HepG2 (cell line): Measurements from ENCODE around the gene DNAAF3. TPM values are rescaled to one million over a fixed set of nuclear protein-coding genes. Genes with fewer than 3 reads are reported as not detected.
A peak's percentile ranks its signal among the peaks of the same experiment; 100 is the strongest.

Source experiments
- ATAC-seq: fragments of 200-7000 bp; cut with Tn5 transposase; 3 replicates; pipeline ENCODE4 v1.9.1; 2020; ENCODE audit warnings: mild to moderate bottlenecking, moderate library complexity
- BruUV-seq: library from RNA; stranded (reverse); fragments of 400-500 nt; replicated peaks from 2 replicates; lab custom pipeline; 2021; lab: Mats Ljungman, UMichigan
- CTCF ChIA-PET: fragments of 300-600 bp; formaldehyde crosslinking; extraction: SDS; loops from one replicate; lab custom pipeline; 2021; ENCODE audit warnings: low total read pairs, inconsistent platforms, low intra/inter-chr PET ratio; lab: Yijun Ruan, JAX
- POLR2A ChIA-PET: fragments of 350-600 bp; sonication (Branson Sonifier 250); formaldehyde crosslinking; loops from one replicate; lab custom pipeline; 2020; ENCODE audit warnings: antibody characterized with exemption, inconsistent platforms; lab: Yijun Ruan, JAX
- DNase-seq: peaks from one replicate; pipeline ENCODE4 v3.0.0-alpha.2; 2015; ENCODE audit warnings: low spot score
- FAIRE-seq: peaks from 3 replicates; lab custom pipeline; 2011; peaks lifted over from hg19 to GRCh38; lab: Jason Lieb, UNC
- H2AFZ ChIP-seq: one replicate; pipeline ENCODE4 v1.6.1; 2011; ENCODE audit warnings: low read length, inconsistent platforms
- H3K27ac ChIP-seq: fragments of 300-600 bp; 3 replicates; pipeline ENCODE4 v1.8.0; 2011; ENCODE audit warnings: mixed run types, mild to moderate bottlenecking, mixed read lengths, low read length, inconsistent platforms; ENCODE audit not compliant: insufficient read depth; ENCODE audit errors: extremely low read length
- H3K27me3 ChIP-seq, 2 experiments: fragments of 200-600 bp in 1 of 2; 2 replicates in 1 of 2; 3 replicates in 1 of 2; pipeline versions ENCODE4 v1.6.0 to v1.8.0; 2011; ENCODE audit warnings: low read length in 2 of 2, mild to moderate bottlenecking in 2 of 2, moderate library complexity in 2 of 2, inconsistent platforms in 1 of 2; ENCODE audit not compliant: insufficient read depth in 2 of 2, control insufficient read depth in 1 of 2
- H3K36me3 ChIP-seq, 2 experiments: fragments of 200-600 bp in 1 of 2; replicated peaks in 1 of 2; 2 replicates in 1 of 2; 3 replicates in 1 of 2; pipeline versions ENCODE4 v1.5.1 to v1.8.0; 2011; ENCODE audit warnings: low read length in 2 of 2, inconsistent platforms in 1 of 2; ENCODE audit not compliant: insufficient read depth in 2 of 2, control insufficient read depth in 1 of 2
- H3K4me1 ChIP-seq: 2 replicates; pipeline ENCODE4 v1.5.1; 2012; ENCODE audit warnings: low read length, inconsistent platforms; ENCODE audit not compliant: insufficient read depth
- H3K4me2 ChIP-seq: 2 replicates; pipeline ENCODE4 v1.6.0; 2011; ENCODE audit warnings: low read depth, low read length, inconsistent platforms
- H3K4me3 ChIP-seq, 3 experiments: fragments of 200-600 bp in 1 of 3; sonication (generic), shearing (Covaris generic) in 1 of 3; replicated peaks in 1 of 3; 2 replicates each; pipeline ENCODE4 v1.5.1; 2011 to 2016; ENCODE audit warnings: low read length in 3 of 3, inconsistent platforms in 2 of 3, low read depth in 2 of 3, mild to moderate bottlenecking in 2 of 3, control low read depth in 1 of 3, mixed read lengths in 1 of 3; ENCODE audit not compliant: insufficient read depth in 1 of 3
- H3K79me2 ChIP-seq: one replicate; pipeline ENCODE4 v1.6.1; 2011; ENCODE audit warnings: low read length, inconsistent platforms; ENCODE audit not compliant: insufficient read depth
- H3K9ac ChIP-seq: 2 replicates; pipeline ENCODE4 v1.6.0; 2011; ENCODE audit warnings: mild to moderate bottlenecking, low read depth, low read length, inconsistent platforms; ENCODE audit not compliant: insufficient read depth
- H3K9me3 ChIP-seq: 2 replicates; pipeline ENCODE4 v1.5.1; 2012; ENCODE audit warnings: mild to moderate bottlenecking, low read length
- H4K20me1 ChIP-seq: 2 replicates; pipeline ENCODE4 v1.6.0; 2011; ENCODE audit warnings: inconsistent platforms, mild to moderate bottlenecking, low read length, moderate library complexity; ENCODE audit not compliant: insufficient read depth
- AKAP8 ChIP-seq: sonication (generic); formaldehyde crosslinking; IDR thresholded peaks from 2 replicates; pipeline ENCODE4 v1.5.1; 2020; ENCODE audit warnings: mild to moderate bottlenecking, missing genetic modification reagents
- HNRNPL ChIP-seq: fragments of 200-400 bp; formaldehyde crosslinking; IDR thresholded peaks from 2 replicates; pipeline ENCODE4 v1.6.1; 2017; ENCODE audit warnings: mild to moderate bottlenecking, low read depth, low read length
- HOXA5 ChIP-seq: sonication (generic); formaldehyde crosslinking; IDR thresholded peaks from 2 replicates; pipeline ENCODE4 v1.4.0; 2020; ENCODE audit warnings: missing genetic modification reagents
- NCOA2 ChIP-seq: sonication (generic); formaldehyde crosslinking; IDR thresholded peaks from 2 replicates; pipeline ENCODE4 v1.8.0; 2022; ENCODE audit warnings: inconsistent platforms
- SPEN ChIP-seq: sonication (generic); formaldehyde crosslinking; IDR thresholded peaks from 2 replicates; pipeline ENCODE4 v1.5.1; 2020; ENCODE audit warnings: low read depth, mild to moderate bottlenecking, missing genetic modification reagents
- ZBTB8A ChIP-seq: sonication (generic); formaldehyde crosslinking; IDR thresholded peaks from 2 replicates; pipeline ENCODE4 v1.4.0; 2020; ENCODE audit warnings: mild to moderate bottlenecking, low read depth, missing genetic modification reagents, borderline replicate concordance
- ZNF207 ChIP-seq: fragments of 450-650 bp; IDR thresholded peaks from 2 replicates; pipeline ENCODE4 v1.6.1; 2016; ENCODE audit warnings: antibody characterized with exemption, borderline replicate concordance
- ZNF614 ChIP-seq: IDR thresholded peaks from 2 replicates; pipeline ENCODE4 v1.6.1; 2018; ENCODE audit warnings: missing biosample characterization, missing genetic modification reagents, inconsistent platforms, borderline replicate concordance
- WGBS: methylation state at CpG from one replicate; pipeline ENCODE4 v1.1.6; 2017; ENCODE audit warnings: low lambda C conversion rate; 5-methylcytosine and 5-hydroxymethylcytosine counted together
- in situ Hi-C: cut with HindIII; loops from 2 replicates; pipeline ENCODE4 v1.10.0; 2017; ENCODE audit warnings: low pct_unique_long_range_greater_than_20kb; ENCODE audit not compliant: extremely low pct_ligation_motif_present
- intact Hi-C: fragments of 100-400 bp; cut with micrococcal nuclease; formaldehyde crosslinking; loops from one replicate; pipeline ENCODE4 v1.10.0; 2022; ENCODE audit not compliant: unreplicated experiment
- polyA plus RNA-seq, 8 experiments: library from polyadenylated mRNA; depleted of rRNA in 3 of 8; stranded (reverse) in 7 of 8; unstranded in 1 of 8; fragments of >200 nt; fragmentation: Illumina TruSeq in 4 of 8; extraction: Trizol in 4 of 8; gene quantifications; 2 replicates each; pipeline versions ENCODE4 v1.2.1 to v1.2.3, GENCODE V29; 2011 to 2016; ENCODE audit warnings: low read depth in 4 of 8, missing spikeins in 1 of 8, mixed read lengths in 1 of 8; ENCODE audit not compliant: insufficient read depth in 1 of 8
- total RNA-seq, 5 experiments: library from RNA; depleted of rRNA; stranded (reverse); fragments of >200 nt; fragmentation: Illumina TruSeq; extraction: Trizol; gene quantifications; 2 replicates each; pipeline ENCODE4 v1.2.3, GENCODE V29; 2016; ENCODE audit warnings: low read depth in 1 of 5
- TF ChIP-seq, protein P1 (sequence below): sonication (generic); formaldehyde crosslinking; IDR thresholded peaks from 2 replicates; pipeline ENCODE4 v1.4.0; 2020; ENCODE audit warnings: missing genetic modification reagents

DNAAF3 gene
- total and polyA plus RNA-seq, 2 of the 13 experiments (the other 11 are each of a cell fraction or from before 2014, with no cell fraction given) = 0.30 to 0.40 TPM

DNA sequence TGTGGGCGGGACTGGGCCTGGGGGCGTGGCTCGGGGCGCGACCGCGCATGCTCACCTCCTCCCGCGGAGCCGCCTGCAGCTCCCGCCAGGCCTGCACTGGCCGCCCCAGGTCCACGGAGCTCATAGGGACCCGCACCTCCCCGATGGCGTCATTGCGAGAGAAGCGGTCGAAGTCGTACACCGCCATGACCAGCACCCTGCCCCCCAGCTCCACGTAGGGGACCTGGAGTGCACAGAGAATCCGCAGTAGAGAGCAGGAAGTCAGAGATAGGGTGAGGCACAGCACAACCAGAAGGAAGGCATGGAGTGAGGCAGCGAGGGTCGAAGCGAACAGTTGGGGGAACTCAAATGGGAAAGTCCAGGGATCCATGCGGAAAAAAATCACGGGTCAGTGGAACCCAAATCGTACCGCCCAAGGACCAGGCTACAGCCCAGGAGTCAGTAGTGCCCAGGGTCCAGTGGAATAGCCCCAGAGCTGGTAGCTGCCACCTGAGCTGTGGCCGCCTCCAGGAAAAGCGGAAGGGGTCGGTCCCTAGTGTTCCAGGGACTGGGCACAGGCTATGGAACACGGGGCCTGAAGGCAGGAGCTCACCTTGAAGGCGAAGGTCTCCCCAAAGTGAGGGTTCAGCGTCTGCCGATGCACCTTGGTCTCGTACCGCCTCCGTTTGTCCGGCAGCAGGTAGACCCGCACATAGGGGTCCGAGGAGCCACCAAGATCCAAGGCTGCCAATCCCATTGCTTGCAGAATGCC, 8.9 kb upstream of the DNAAF3 start:
- H3K4me2 ChIP-seq = no peak overlapping the region
- no peak overlapping the region for H3K27ac ChIP-seq
- peaks cover 3 to 48% of the 10 kb centered on the region in 2 experiments for H3K27me3 ChIP-seq
- no peak for FAIRE-seq
- H2AFZ ChIP-seq = no peak overlapping the region
- POLR2A ChIA-PET = interaction anchor here (1.1 kb wide), 1 partner anchor 32 kb away, joined by 3 read pairs; no protein-coding TSS in a partner anchor
- in situ Hi-C loops (no loop called here), intact Hi-C loops (no loop called here)
- no peak overlapping the region for H3K4me3 ChIP-seq
- CTCF ChIA-PET = no interaction called here
- no peaks in the 10 kb centered on the region for H3K79me2 ChIP-seq
- no peak for TF ChIP-seq HOXA5 (CRISPR knock-in tag)
- TF ChIP-seq ZNF207 = no peak
- no peak for TF ChIP-seq HNRNPL
- no peak for TF ChIP-seq AKAP8 (CRISPR knock-in tag)
- no peak for TF ChIP-seq NCOA2
- TF ChIP-seq SPEN (CRISPR knock-in tag) = no peak
- no peak for TF ChIP-seq ZNF614 (CRISPR knock-in tag)
- TF ChIP-seq, protein P1, sequence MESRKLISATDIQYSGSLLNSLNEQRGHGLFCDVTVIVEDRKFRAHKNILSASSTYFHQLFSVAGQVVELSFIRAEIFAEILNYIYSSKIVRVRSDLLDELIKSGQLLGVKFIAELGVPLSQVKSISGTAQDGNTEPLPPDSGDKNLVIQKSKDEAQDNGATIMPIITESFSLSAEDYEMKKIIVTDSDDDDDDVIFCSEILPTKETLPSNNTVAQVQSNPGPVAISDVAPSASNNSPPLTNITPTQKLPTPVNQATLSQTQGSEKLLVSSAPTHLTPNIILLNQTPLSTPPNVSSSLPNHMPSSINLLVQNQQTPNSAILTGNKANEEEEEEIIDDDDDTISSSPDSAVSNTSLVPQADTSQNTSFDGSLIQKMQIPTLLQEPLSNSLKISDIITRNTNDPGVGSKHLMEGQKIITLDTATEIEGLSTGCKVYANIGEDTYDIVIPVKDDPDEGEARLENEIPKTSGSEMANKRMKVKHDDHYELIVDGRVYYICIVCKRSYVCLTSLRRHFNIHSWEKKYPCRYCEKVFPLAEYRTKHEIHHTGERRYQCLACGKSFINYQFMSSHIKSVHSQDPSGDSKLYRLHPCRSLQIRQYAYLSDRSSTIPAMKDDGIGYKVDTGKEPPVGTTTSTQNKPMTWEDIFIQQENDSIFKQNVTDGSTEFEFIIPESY = peak; percentile 43; the same call in 1 of the 2 replicates
- TF ChIP-seq ZBTB8A (CRISPR knock-in tag) = no peak
- DNase-seq = no peak
- no peaks in the 10 kb centered on the region for H3K36me3 ChIP-seq
- 68% methylated on average over 13 of the region's 43 CpGs for WGBS
- BruUV-seq = no TSS peak
- H3K4me1 ChIP-seq = peaks cover 31% of the 10 kb centered on the region
- no peaks in the 10 kb centered on the region for H3K9me3 ChIP-seq
- H4K20me1 ChIP-seq = peaks cover 6% of the 10 kb centered on the region; the same call in 1 of the 2 replicates
- no peak overlapping the region for H3K9ac ChIP-seq
- ATAC-seq = no peak
